ENCODE data around the gene SMAD6.

DNA sequence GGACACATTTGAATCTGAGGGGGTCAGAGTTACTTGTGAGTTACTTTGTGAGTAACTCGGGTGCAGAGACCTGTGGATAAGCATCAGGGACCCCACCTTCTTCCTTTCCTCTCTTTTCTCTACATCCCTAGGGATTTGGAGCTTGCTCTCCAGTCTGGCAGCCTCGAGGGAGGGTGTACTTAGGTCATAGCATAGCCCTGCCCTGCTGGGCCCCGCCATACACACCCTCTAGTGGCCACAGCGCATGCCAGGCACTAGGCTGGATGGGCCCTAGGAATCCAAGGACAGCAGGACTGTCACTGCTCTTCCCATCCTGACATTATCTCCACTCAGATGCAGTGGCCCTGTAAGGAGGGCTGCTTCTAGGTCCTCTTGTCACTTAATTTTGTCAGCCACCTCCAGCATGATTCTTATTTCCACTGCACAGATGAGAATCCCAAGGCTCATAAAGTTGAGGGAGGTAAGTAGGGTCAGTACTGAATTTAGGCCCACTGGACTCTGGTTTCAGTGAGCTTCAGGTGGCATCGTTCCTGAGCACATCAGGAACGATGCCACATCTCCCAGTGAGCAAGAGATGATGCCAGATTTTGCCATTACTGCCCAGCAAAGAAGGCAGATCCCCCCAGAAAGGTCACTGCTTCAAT, 3.6 kb upstream of the SMAD6 start:
- TF ChIP-seq, protein P1, sequence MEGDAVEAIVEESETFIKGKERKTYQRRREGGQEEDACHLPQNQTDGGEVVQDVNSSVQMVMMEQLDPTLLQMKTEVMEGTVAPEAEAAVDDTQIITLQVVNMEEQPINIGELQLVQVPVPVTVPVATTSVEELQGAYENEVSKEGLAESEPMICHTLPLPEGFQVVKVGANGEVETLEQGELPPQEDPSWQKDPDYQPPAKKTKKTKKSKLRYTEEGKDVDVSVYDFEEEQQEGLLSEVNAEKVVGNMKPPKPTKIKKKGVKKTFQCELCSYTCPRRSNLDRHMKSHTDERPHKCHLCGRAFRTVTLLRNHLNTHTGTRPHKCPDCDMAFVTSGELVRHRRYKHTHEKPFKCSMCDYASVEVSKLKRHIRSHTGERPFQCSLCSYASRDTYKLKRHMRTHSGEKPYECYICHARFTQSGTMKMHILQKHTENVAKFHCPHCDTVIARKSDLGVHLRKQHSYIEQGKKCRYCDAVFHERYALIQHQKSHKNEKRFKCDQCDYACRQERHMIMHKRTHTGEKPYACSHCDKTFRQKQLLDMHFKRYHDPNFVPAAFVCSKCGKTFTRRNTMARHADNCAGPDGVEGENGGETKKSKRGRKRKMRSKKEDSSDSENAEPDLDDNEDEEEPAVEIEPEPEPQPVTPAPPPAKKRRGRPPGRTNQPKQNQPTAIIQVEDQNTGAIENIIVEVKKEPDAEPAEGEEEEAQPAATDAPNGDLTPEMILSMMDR (IDR thresholded peaks at IDR 0.05) = peak; percentile 90
- TF ChIP-seq, protein P2, sequence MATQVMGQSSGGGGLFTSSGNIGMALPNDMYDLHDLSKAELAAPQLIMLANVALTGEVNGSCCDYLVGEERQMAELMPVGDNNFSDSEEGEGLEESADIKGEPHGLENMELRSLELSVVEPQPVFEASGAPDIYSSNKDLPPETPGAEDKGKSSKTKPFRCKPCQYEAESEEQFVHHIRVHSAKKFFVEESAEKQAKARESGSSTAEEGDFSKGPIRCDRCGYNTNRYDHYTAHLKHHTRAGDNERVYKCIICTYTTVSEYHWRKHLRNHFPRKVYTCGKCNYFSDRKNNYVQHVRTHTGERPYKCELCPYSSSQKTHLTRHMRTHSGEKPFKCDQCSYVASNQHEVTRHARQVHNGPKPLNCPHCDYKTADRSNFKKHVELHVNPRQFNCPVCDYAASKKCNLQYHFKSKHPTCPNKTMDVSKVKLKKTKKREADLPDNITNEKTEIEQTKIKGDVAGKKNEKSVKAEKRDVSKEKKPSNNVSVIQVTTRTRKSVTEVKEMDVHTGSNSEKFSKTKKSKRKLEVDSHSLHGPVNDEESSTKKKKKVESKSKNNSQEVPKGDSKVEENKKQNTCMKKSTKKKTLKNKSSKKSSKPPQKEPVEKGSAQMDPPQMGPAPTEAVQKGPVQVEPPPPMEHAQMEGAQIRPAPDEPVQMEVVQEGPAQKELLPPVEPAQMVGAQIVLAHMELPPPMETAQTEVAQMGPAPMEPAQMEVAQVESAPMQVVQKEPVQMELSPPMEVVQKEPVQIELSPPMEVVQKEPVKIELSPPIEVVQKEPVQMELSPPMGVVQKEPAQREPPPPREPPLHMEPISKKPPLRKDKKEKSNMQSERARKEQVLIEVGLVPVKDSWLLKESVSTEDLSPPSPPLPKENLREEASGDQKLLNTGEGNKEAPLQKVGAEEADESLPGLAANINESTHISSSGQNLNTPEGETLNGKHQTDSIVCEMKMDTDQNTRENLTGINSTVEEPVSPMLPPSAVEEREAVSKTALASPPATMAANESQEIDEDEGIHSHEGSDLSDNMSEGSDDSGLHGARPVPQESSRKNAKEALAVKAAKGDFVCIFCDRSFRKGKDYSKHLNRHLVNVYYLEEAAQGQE (IDR thresholded peaks at IDR 0.05; ENCODE audit: low read depth, low read length) = no peak
- no peak for TF ChIP-seq NFIC (IDR thresholded peaks at IDR 0.05; ENCODE audit: borderline replicate concordance)
- TF ChIP-seq POLR2AphosphoS5 (IDR thresholded peaks at IDR 0.05; ENCODE audit: low read depth, low read length) = no peak
- TF ChIP-seq EP300 (IDR thresholded peaks at IDR 0.05; ENCODE audit: borderline replicate concordance in 1 of 2, low read depth in 1 of 2, low read length in 1 of 2) = no peak
- TF ChIP-seq EZH2phosphoT487 (IDR thresholded peaks at IDR 0.05; ENCODE audit: borderline replicate concordance, low read depth) = no peak
- TF ChIP-seq MXI1 (IDR thresholded peaks at IDR 0.05; ENCODE audit: low read depth, low read length) = peak; percentile 56; the same call in 1 of the 2 replicates
- TF ChIP-seq GATA2 (CRISPR knock-in tag; IDR thresholded peaks at IDR 0.05) = no peak
- TF ChIP-seq, protein P3, sequence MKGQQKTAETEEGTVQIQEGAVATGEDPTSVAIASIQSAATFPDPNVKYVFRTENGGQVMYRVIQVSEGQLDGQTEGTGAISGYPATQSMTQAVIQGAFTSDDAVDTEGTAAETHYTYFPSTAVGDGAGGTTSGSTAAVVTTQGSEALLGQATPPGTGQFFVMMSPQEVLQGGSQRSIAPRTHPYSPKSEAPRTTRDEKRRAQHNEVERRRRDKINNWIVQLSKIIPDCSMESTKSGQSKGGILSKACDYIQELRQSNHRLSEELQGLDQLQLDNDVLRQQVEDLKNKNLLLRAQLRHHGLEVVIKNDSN (IDR thresholded peaks at IDR 0.05; ENCODE audit: borderline replicate concordance, low read depth) = no peak
- TF ChIP-seq SIN3A (IDR thresholded peaks at IDR 0.05; ENCODE audit: borderline replicate concordance, low read depth, low read length) = no peak
- TF ChIP-seq GABPA (IDR thresholded peaks at IDR 0.05; ENCODE audit: low read depth) = no peak
- TF ChIP-seq RAD21 (IDR thresholded peaks at IDR 0.05; ENCODE audit: low read length) = peak; percentile 85
- TF ChIP-seq TEAD4 (IDR thresholded peaks at IDR 0.05; ENCODE audit: borderline replicate concordance, insufficient read depth) = no peak
- no peak for TF ChIP-seq JUND (IDR thresholded peaks at IDR 0.05)

Measured in SK-N-SH (cell line).